Measurements from ENCODE around the gene CUL4A. TPM values are rescaled to one million over a fixed set of nuclear protein-coding genes. Genes with fewer than 3 reads are reported as not detected.
"Not testable (repeated sequence)": the region's sequence is repeated elsewhere in the genome, so short reads cannot be mapped to it uniquely, and the experiment has no call there.

CUL4A gene
- total RNA-seq, 6 donors from 2014 or later, result 54.4 to 346 (median 129) TPM

- TF ChIP-seq POLR2AphosphoS5 (IDR thresholded peaks at IDR 0.05) (no peak), POLR2A (IDR thresholded peaks at IDR 0.05) (no peak), EP300 (IDR thresholded peaks at IDR 0.05) (no peak)
- TF ChIP-seq, protein P1, sequence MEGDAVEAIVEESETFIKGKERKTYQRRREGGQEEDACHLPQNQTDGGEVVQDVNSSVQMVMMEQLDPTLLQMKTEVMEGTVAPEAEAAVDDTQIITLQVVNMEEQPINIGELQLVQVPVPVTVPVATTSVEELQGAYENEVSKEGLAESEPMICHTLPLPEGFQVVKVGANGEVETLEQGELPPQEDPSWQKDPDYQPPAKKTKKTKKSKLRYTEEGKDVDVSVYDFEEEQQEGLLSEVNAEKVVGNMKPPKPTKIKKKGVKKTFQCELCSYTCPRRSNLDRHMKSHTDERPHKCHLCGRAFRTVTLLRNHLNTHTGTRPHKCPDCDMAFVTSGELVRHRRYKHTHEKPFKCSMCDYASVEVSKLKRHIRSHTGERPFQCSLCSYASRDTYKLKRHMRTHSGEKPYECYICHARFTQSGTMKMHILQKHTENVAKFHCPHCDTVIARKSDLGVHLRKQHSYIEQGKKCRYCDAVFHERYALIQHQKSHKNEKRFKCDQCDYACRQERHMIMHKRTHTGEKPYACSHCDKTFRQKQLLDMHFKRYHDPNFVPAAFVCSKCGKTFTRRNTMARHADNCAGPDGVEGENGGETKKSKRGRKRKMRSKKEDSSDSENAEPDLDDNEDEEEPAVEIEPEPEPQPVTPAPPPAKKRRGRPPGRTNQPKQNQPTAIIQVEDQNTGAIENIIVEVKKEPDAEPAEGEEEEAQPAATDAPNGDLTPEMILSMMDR (IDR thresholded peaks at IDR 0.05), result no peak
Observed at GRCh38 chr13:113239357-113239756, 29.9 kb downstream of the CUL4A start.

DNA sequence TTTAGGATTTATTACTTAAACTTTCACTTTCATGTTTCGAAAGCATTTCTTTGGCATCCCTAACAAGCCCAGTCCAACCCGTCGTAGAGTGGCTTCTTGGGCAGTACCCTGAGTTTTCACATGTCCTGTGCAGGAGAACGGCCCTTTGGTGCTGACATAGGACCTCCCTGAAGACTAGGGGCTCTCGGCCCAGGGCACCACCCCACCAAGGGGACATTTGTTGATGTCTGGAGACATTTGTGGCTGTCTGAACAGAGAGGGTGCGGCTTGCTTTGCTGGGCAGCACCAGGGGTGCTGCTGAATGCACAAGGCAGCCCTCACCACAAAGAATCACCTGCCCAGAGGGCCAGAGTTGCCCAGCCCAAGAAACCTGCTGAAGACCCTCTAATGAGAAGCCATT lies 30.6 kb downstream of the CUL4A start:
- Histone ChIP-seq H3K4me3 (no peak overlapping the region), H3K27ac (no peak overlapping the region), H3K9me3 (no peaks in the 10 kb centered on the region), H3K27me3 (no peaks in the 10 kb centered on the region), H3K4me1 (no peaks in the 10 kb centered on the region), H3K36me3 (peaks cover 12 to 87% (median 56%) of the 10 kb centered on the region in 4 donors)
- WGBS, 2 donors, result 96 to 97% methylated on average over 6 of the region's 6 CpGs
- ATAC-seq (ENCODE audit: low FRiP score in 2 of 2) (no peak), DNase-seq (no peak)
- TF ChIP-seq POLR2A (IDR thresholded peaks at IDR 0.05) (no peak), EP300 (IDR thresholded peaks at IDR 0.05) (no peak), POLR2AphosphoS5 (IDR thresholded peaks at IDR 0.05) (no peak)
- TF ChIP-seq, protein P1 (IDR thresholded peaks at IDR 0.05), result no peak

More at GRCh38 chr13:113239357-113239756, 29.9 kb downstream of the CUL4A start:
- H3K27ac ChIP-seq, result no peak overlapping the region
- H3K4me1 ChIP-seq, result no peaks in the 10 kb centered on the region
- no peaks in the 10 kb centered on the region for H3K27me3 ChIP-seq
- 93 to 95% methylated on average over 11 to 15 of the region's 15 CpGs for WGBS, 2 donors
- H3K36me3 ChIP-seq, result peaks cover 5 to 85% (median 52%) of the 10 kb centered on the region in 4 donors
- no peaks in the 10 kb centered on the region for H3K9me3 ChIP-seq
- ATAC-seq (ENCODE audit: low FRiP score in 2 of 2) (peak in 1 of 2 donors; percentile 49), DNase-seq (no peak)
- H3K4me3 ChIP-seq, result no peak overlapping the region

DNA sequence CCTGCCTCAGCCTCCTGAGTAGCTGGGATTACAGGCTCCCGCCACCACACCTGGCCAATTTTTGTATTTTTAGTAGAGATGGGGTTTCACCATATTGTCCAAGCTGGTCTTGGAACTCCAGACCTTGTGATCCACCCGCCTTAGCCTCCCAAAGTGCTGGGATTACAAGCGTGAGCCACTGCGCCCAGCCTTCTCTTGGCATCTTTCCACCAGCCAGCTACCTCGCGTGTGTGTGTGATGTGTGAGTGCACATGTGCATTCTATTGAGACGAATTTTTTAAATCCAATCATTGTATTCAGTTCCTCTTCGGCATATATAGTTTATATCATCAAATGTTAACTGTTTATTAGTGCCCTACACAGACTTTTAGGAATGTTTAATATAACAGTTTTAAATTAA lies 32.2 kb downstream of the CUL4A start:
- not testable (repeated sequence) for H3K4me1 ChIP-seq; H3K27me3 ChIP-seq; H3K9me3 ChIP-seq; DNase-seq; ATAC-seq (ENCODE audit: low FRiP score in 2 of 2); H3K4me3 ChIP-seq; H3K27ac ChIP-seq
- 94% methylated on average over 8 of the region's 8 CpGs for WGBS, 2 donors
- peaks cover 14 to 92% (median 64%) of the 10 kb centered on the region in 4 donors for H3K36me3 ChIP-seq

DNA sequence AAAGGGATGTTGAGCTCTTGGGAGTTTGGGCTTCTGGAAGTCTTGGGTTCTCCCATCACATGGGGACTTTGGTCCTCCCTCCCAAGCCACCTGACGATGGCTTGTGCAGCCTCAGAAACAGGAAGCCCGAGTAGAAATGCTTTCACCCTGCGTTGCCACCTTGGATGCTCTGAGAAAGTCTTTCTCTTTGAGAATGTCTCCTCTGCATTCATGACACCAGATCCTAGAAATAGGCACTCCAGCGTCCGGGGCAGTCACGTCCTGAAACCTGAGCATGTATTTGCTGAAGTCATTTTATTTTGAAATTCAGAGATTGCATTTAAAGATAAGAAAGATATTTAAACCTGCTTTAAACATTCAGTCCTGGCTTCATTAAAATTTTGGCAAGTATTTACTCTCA lies 34.4 kb downstream of the CUL4A start:
- TF ChIP-seq POLR2AphosphoS5 (IDR thresholded peaks at IDR 0.05), result no peak
- TF ChIP-seq POLR2A (IDR thresholded peaks at IDR 0.05), result no peak
- no peak for TF ChIP-seq EP300 (IDR thresholded peaks at IDR 0.05)
- TF ChIP-seq, protein P1 (IDR thresholded peaks at IDR 0.05), result no peak
- H3K9me3 ChIP-seq, result no peaks in the 10 kb centered on the region
- WGBS, 2 donors, result 71 to 79% methylated on average over 5 to 6 of the region's 6 CpGs

DNA sequence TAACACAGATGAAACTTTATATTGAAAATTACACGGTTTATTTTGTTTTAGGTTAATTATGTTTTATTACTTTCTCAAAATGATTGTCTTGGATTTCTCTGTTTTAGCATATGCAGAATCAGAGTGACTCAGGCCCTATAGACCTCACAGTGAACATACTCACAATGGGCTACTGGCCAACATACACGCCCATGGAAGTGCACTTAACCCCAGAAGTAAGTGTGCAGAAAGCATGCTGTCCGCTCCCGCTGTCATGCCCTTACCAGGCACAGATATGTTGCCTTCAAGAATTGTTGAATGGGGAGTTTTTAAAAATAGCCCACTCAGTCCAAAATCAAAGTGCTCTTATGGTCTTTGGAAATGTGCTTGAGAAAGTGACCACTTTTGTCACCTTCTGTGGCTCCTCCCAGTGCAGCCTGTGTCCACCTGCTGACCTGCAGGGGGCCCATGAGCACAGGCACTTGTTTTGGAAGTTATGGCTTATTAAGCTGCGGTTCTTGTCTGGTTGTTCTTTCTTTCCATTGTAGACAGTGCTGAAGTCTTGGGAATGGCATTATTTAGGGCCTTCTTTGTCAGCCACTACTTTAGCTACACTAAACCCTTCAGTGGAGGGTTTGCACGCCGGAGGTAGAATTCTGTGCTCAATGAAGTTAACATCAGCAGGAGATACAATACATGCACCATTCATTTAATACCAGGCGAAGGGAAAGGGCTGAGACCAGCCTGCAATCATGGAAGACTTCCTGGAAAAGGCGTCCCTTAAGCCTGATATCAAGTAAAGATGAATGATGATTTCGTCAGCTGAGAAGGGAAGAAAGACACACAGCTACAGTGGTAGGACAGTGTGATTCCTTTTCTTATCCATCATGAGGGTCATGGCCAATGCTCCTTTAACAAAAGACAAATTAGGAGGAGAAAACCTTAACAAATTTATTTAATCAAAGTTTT lies 36.7 kb downstream of the CUL4A start:
- ATAC-seq (ENCODE audit: low FRiP score in 2 of 2) (peak; percentile 32 to 85), DNase-seq (peak in 1 of 2 donors; percentile 71)
- H3K4me1 ChIP-seq, result no peaks in the 10 kb centered on the region
- no peak overlapping the region for H3K27ac ChIP-seq
- TF ChIP-seq POLR2A (IDR thresholded peaks at IDR 0.05) (no peak), POLR2AphosphoS5 (IDR thresholded peaks at IDR 0.05) (peak in 1 of 2 donors; percentile 18), EP300 (IDR thresholded peaks at IDR 0.05) (peak in 1 of 4 donors; percentile 42)
- TF ChIP-seq, protein P1 (IDR thresholded peaks at IDR 0.05), result peak in 4 of 6 experiments; percentile 20 to 51 (median 35)
- H3K36me3 ChIP-seq, result peaks cover 23 to 98% (median 74%) of the 10 kb centered on the region in 4 donors
- WGBS, 2 donors, result 69% methylated on average over 10 of the region's 10 CpGs
- H3K27me3 ChIP-seq, result no peaks in the 10 kb centered on the region
- no peak overlapping the region for H3K4me3 ChIP-seq
- no peaks in the 10 kb centered on the region for H3K9me3 ChIP-seq

More for the DNA sequence above, 34.4 kb downstream of the CUL4A start:
- H3K4me3 ChIP-seq, result no peak overlapping the region
- no peaks in the 10 kb centered on the region for H3K27me3 ChIP-seq
- ATAC-seq (ENCODE audit: low FRiP score in 2 of 2) (no peak), DNase-seq (no peak)
- no peaks in the 10 kb centered on the region for H3K4me1 ChIP-seq
- H3K27ac ChIP-seq, result no peak overlapping the region
- peaks cover 19 to 98% (median 70%) of the 10 kb centered on the region in 4 donors for H3K36me3 ChIP-seq

Data from upper lobe of left lung (tissue), 6 donors.